ENCODE data around the gene GGT5.

- TF ChIP-seq CTCF (IDR thresholded peaks at IDR 0.05) (no peak), POLR2A (IDR thresholded peaks at IDR 0.05) (no peak)
Measured at GRCh38 chr22:24170188-24170587, 74.7 kb downstream of the GGT5 start.
